ENCODE data around the gene NUDT8.

NUDT8 gene

DNA sequence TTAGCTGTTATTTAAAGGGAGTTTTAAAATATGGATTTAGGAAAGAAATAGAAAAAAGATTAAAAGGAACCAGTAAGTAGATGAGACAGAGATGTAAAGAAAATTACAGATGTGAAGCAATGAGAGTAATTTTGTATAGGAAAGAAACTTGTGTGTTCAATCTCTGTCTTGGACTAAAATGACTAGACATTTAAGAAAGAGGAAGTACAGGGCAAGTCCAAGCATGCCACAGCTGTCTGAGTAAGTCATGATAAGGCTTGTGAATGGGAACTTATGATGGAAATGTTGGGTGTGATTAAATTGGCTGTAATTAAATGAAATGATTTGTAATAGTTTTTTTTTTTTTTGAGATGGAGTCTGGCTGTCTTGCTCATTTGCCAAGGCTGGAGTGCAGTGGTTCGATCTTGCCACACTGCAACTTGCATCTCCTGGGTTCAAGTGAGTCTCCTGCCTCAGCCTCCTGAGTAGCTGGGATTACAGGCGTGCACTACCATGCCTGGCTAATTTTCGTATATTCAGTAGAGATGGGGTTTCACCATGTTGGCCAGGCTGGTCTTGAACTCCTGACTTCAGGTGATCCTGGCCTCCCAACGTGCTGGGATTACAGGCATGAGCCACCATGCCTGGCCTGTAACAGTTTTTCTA lies 26.7 kb upstream of the NUDT8 start:
- Histone ChIP-seq H3K79me2 (ENCODE audit: insufficient read depth, low read length) (no peaks in the 10 kb centered on the region), H4K20me1 (ENCODE audit: insufficient read depth, low read length, poor library complexity, severe bottlenecking) (no peaks in the 10 kb centered on the region), H3K9me2 (replicated peaks; ENCODE audit: low read depth, low read length) (no peaks in the 10 kb centered on the region), H3K4me3 (ENCODE audit: low read length, poor library complexity, severe bottlenecking) (no peak overlapping the region), H3K27me3 (ENCODE audit: insufficient read depth, low read length, poor library complexity, severe bottlenecking) (no peaks in the 10 kb centered on the region), H3F3A (ENCODE audit: low read depth) (0 out of 2 replicates have a peak, but pooled peaks cover 2% of the 10 kb centered on the region), H3K36me3 (ENCODE audit: insufficient read depth, low read length) (no peaks in the 10 kb centered on the region), H3K4me1 (ENCODE audit: insufficient read depth, low read length, poor library complexity, severe bottlenecking) (peaks cover 25% of the 10 kb centered on the region), H3K4me2 (ENCODE audit: low read depth, low read length, poor library complexity, severe bottlenecking) (no peak overlapping the region), H2AFZ (ENCODE audit: low read length) (no peak overlapping the region), H3K9me3 (ENCODE audit: insufficient read depth, low read depth, low read length) (no peaks in the 10 kb centered on the region; the same call in 1 of the 2 replicates), H3K9ac (ENCODE audit: low read depth, low read length, poor library complexity, severe bottlenecking) (no peak overlapping the region)
- TF ChIP-seq CTCF (conservative IDR thresholded peaks at IDR 0.05; ENCODE audit: low read length) (no peak), EZH2phosphoT487 (IDR thresholded peaks at IDR 0.05; ENCODE audit: borderline replicate concordance) (no peak)

- Histone ChIP-seq H3K9me2 (replicated peaks; ENCODE audit: low read depth, low read length) (no peaks in the 10 kb centered on the region), H3K36me3 (ENCODE audit: insufficient read depth, low read length) (no peaks in the 10 kb centered on the region), H3K4me1 (ENCODE audit: insufficient read depth, low read length, poor library complexity, severe bottlenecking) (peaks cover 42% of the 10 kb centered on the region), H3K9me3 (ENCODE audit: insufficient read depth, low read depth, low read length) (no peaks in the 10 kb centered on the region; the same call in 1 of the 2 replicates), H4K20me1 (ENCODE audit: insufficient read depth, low read length, poor library complexity, severe bottlenecking) (no peaks in the 10 kb centered on the region), H3K4me2 (ENCODE audit: low read depth, low read length, poor library complexity, severe bottlenecking) (no peak overlapping the region), H2AFZ (ENCODE audit: low read length) (no peak overlapping the region), H3K9ac (ENCODE audit: low read depth, low read length, poor library complexity, severe bottlenecking) (no peak overlapping the region), H3K27me3 (ENCODE audit: insufficient read depth, low read length, poor library complexity, severe bottlenecking) (no peaks in the 10 kb centered on the region), H3F3A (ENCODE audit: low read depth) (0 out of 2 replicates have a peak, but pooled peaks cover 2% of the 10 kb centered on the region), H3K79me2 (ENCODE audit: insufficient read depth, low read length) (no peaks in the 10 kb centered on the region), H3K4me3 (ENCODE audit: low read length, poor library complexity, severe bottlenecking) (no peak overlapping the region)
- TF ChIP-seq EZH2phosphoT487 (IDR thresholded peaks at IDR 0.05; ENCODE audit: borderline replicate concordance), result no peak
- TF ChIP-seq CTCF (conservative IDR thresholded peaks at IDR 0.05; ENCODE audit: low read length), result no peak
Measured at GRCh38 chr11:67654225-67654624, 24.5 kb upstream of the NUDT8 start.

- no peaks in the 10 kb centered on the region for H3K9me2 ChIP-seq (replicated peaks; ENCODE audit: low read depth, low read length)
- TF ChIP-seq CTCF (conservative IDR thresholded peaks at IDR 0.05; ENCODE audit: low read length) (no peak), EZH2phosphoT487 (IDR thresholded peaks at IDR 0.05; ENCODE audit: borderline replicate concordance) (no peak)
- H3K4me1 ChIP-seq (ENCODE audit: insufficient read depth, low read length, poor library complexity, severe bottlenecking), result peaks cover 43% of the 10 kb centered on the region
- H3K27me3 ChIP-seq (ENCODE audit: insufficient read depth, low read length, poor library complexity, severe bottlenecking), result no peaks in the 10 kb centered on the region
- H3K9me3 ChIP-seq (ENCODE audit: insufficient read depth, low read depth, low read length), result no peaks in the 10 kb centered on the region; the same call in 1 of the 2 replicates
- H3K4me3 ChIP-seq (ENCODE audit: low read length, poor library complexity, severe bottlenecking), result peak overlapping the region; percentile 14
- H3K9ac ChIP-seq (ENCODE audit: low read depth, low read length, poor library complexity, severe bottlenecking), result peak overlapping the region; percentile 44
- H3F3A ChIP-seq (ENCODE audit: low read depth), result 0 out of 2 replicates have a peak, but pooled peaks cover 2% of the 10 kb centered on the region
- H4K20me1 ChIP-seq (ENCODE audit: insufficient read depth, low read length, poor library complexity, severe bottlenecking), result no peaks in the 10 kb centered on the region
- no peaks in the 10 kb centered on the region for H3K79me2 ChIP-seq (ENCODE audit: insufficient read depth, low read length)
- H3K4me2 ChIP-seq (ENCODE audit: low read depth, low read length, poor library complexity, severe bottlenecking), result peak overlapping the region; percentile 69
- no peaks in the 10 kb centered on the region for H3K36me3 ChIP-seq (ENCODE audit: insufficient read depth, low read length)
- H2AFZ ChIP-seq (ENCODE audit: low read length), result no peak overlapping the region
Measured at GRCh38 chr11:67652965-67653845, 23.5 kb upstream of the NUDT8 start.
